SH-SY5Y (cell line): ENCODE results near the gene SELENOV.

Experiments used
- GATA2 ChIP-seq: IDR thresholded peaks from 2 replicates; pipeline ENCODE4 v1.6.1; 2011; ENCODE audit warnings: mild to moderate bottlenecking, low read depth, low read length
- GATA3 ChIP-seq: IDR thresholded peaks from 2 replicates; pipeline ENCODE4 v1.6.1; 2011; ENCODE audit warnings: low read depth, mild to moderate bottlenecking, low read length, moderate library complexity

- no peak for TF ChIP-seq GATA3
- no peak for TF ChIP-seq GATA2
Observed at GRCh38 chr19:39539165-39539517, 24.2 kb downstream of the SELENOV start.
